HepG2 (cell line): ENCODE data around the gene PNKP. TPM values are rescaled to one million over a fixed set of nuclear protein-coding genes. Genes with fewer than 3 reads are reported as not detected.

Experiments
- ATAC-seq: fragments of 200-7000 bp; cut with Tn5 transposase; 3 replicates; pipeline ENCODE4 v1.9.1; 2020; ENCODE audit warnings: mild to moderate bottlenecking, moderate library complexity
- BruUV-seq: library from RNA; stranded (reverse); fragments of 400-500 nt; replicated peaks from 2 replicates; lab custom pipeline; 2021; lab: Mats Ljungman, UMichigan
- CTCF ChIA-PET: fragments of 300-600 bp; formaldehyde crosslinking; extraction: SDS; loops from one replicate; lab custom pipeline; 2021; ENCODE audit warnings: low total read pairs, inconsistent platforms, low intra/inter-chr PET ratio; lab: Yijun Ruan, JAX
- POLR2A ChIA-PET: fragments of 350-600 bp; sonication (Branson Sonifier 250); formaldehyde crosslinking; loops from one replicate; lab custom pipeline; 2020; ENCODE audit warnings: antibody characterized with exemption, inconsistent platforms; lab: Yijun Ruan, JAX
- DNase-seq: peaks from one replicate; pipeline ENCODE4 v3.0.0-alpha.2; 2015; ENCODE audit warnings: low spot score
- FAIRE-seq: peaks from 3 replicates; lab custom pipeline; 2011; peaks lifted over from hg19 to GRCh38; lab: Jason Lieb, UNC
- H2AFZ ChIP-seq: one replicate; pipeline ENCODE4 v1.6.1; 2011; ENCODE audit warnings: low read length, inconsistent platforms
- H3K27ac ChIP-seq: fragments of 300-600 bp; 3 replicates; pipeline ENCODE4 v1.8.0; 2011; ENCODE audit warnings: mixed run types, mild to moderate bottlenecking, mixed read lengths, low read length, inconsistent platforms; ENCODE audit not compliant: insufficient read depth; ENCODE audit errors: extremely low read length
- H3K27me3 ChIP-seq, 2 experiments: fragments of 200-600 bp in 1 of 2; 2 replicates in 1 of 2; 3 replicates in 1 of 2; pipeline versions ENCODE4 v1.6.0 to v1.8.0; 2011; ENCODE audit warnings: low read length in 2 of 2, mild to moderate bottlenecking in 2 of 2, moderate library complexity in 2 of 2, inconsistent platforms in 1 of 2; ENCODE audit not compliant: insufficient read depth in 2 of 2, control insufficient read depth in 1 of 2
- H3K36me3 ChIP-seq, 2 experiments: fragments of 200-600 bp in 1 of 2; replicated peaks in 1 of 2; 2 replicates in 1 of 2; 3 replicates in 1 of 2; pipeline versions ENCODE4 v1.5.1 to v1.8.0; 2011; ENCODE audit warnings: low read length in 2 of 2, inconsistent platforms in 1 of 2; ENCODE audit not compliant: insufficient read depth in 2 of 2, control insufficient read depth in 1 of 2
- H3K4me1 ChIP-seq: 2 replicates; pipeline ENCODE4 v1.5.1; 2012; ENCODE audit warnings: low read length, inconsistent platforms; ENCODE audit not compliant: insufficient read depth
- H3K4me2 ChIP-seq: 2 replicates; pipeline ENCODE4 v1.6.0; 2011; ENCODE audit warnings: low read depth, low read length, inconsistent platforms
- H3K4me3 ChIP-seq, 3 experiments: fragments of 200-600 bp in 1 of 3; sonication (generic), shearing (Covaris generic) in 1 of 3; replicated peaks in 1 of 3; 2 replicates each; pipeline ENCODE4 v1.5.1; 2011 to 2016; ENCODE audit warnings: low read length in 3 of 3, inconsistent platforms in 2 of 3, low read depth in 2 of 3, mild to moderate bottlenecking in 2 of 3, control low read depth in 1 of 3, mixed read lengths in 1 of 3; ENCODE audit not compliant: insufficient read depth in 1 of 3
- H3K79me2 ChIP-seq: one replicate; pipeline ENCODE4 v1.6.1; 2011; ENCODE audit warnings: low read length, inconsistent platforms; ENCODE audit not compliant: insufficient read depth
- H3K9ac ChIP-seq: 2 replicates; pipeline ENCODE4 v1.6.0; 2011; ENCODE audit warnings: mild to moderate bottlenecking, low read depth, low read length, inconsistent platforms; ENCODE audit not compliant: insufficient read depth
- H3K9me3 ChIP-seq: 2 replicates; pipeline ENCODE4 v1.5.1; 2012; ENCODE audit warnings: mild to moderate bottlenecking, low read length
- H4K20me1 ChIP-seq: 2 replicates; pipeline ENCODE4 v1.6.0; 2011; ENCODE audit warnings: inconsistent platforms, mild to moderate bottlenecking, low read length, moderate library complexity; ENCODE audit not compliant: insufficient read depth
- AGO2 ChIP-seq: fragments of 200-400 bp; formaldehyde crosslinking; optimal IDR thresholded peaks from 2 replicates; pipeline ENCODE3; 2017; ENCODE audit warnings: mild to moderate bottlenecking, low read depth, low read length, moderate library complexity
- ARID5B ChIP-seq: IDR thresholded peaks from 2 replicates; pipeline ENCODE4 v1.4.0; 2020; ENCODE audit warnings: mild to moderate bottlenecking, missing genetic modification reagents
- MATR3 ChIP-seq: sonication (generic); formaldehyde crosslinking; IDR thresholded peaks from 2 replicates; pipeline ENCODE4 v1.4.0; 2020; ENCODE audit warnings: missing genetic modification reagents
- WGBS: methylation state at CpG from one replicate; pipeline ENCODE4 v1.1.6; 2017; ENCODE audit warnings: low lambda C conversion rate; 5-methylcytosine and 5-hydroxymethylcytosine counted together
- in situ Hi-C: cut with HindIII; loops from 2 replicates; pipeline ENCODE4 v1.10.0; 2017; ENCODE audit warnings: low pct_unique_long_range_greater_than_20kb; ENCODE audit not compliant: extremely low pct_ligation_motif_present
- intact Hi-C: fragments of 100-400 bp; cut with micrococcal nuclease; formaldehyde crosslinking; loops from one replicate; pipeline ENCODE4 v1.10.0; 2022; ENCODE audit not compliant: unreplicated experiment
- polyA plus RNA-seq, 8 experiments: library from polyadenylated mRNA; depleted of rRNA in 3 of 8; stranded (reverse) in 7 of 8; unstranded in 1 of 8; fragments of >200 nt; fragmentation: Illumina TruSeq in 4 of 8; extraction: Trizol in 4 of 8; gene quantifications; 2 replicates each; pipeline versions ENCODE4 v1.2.1 to v1.2.3, GENCODE V29; 2011 to 2016; ENCODE audit warnings: low read depth in 4 of 8, missing spikeins in 1 of 8, mixed read lengths in 1 of 8; ENCODE audit not compliant: insufficient read depth in 1 of 8
- total RNA-seq, 5 experiments: library from RNA; depleted of rRNA; stranded (reverse); fragments of >200 nt; fragmentation: Illumina TruSeq; extraction: Trizol; gene quantifications; 2 replicates each; pipeline ENCODE4 v1.2.3, GENCODE V29; 2016; ENCODE audit warnings: low read depth in 1 of 5

PNKP gene
- total and polyA plus RNA-seq, 2 of the 13 experiments (the other 11 are each of a cell fraction or from before 2014, with no cell fraction given), result 12.7 to 27.1 TPM

GRCh38 chr19:49853852-49854377, 13.5 kb downstream of the PNKP start:
- no TSS peak for BruUV-seq
- H3K4me2 ChIP-seq, result peak overlapping the region; percentile 33; the same call in 1 of the 2 replicates
- 87% methylated on average over 7 of the region's 10 CpGs for WGBS
- no peak for FAIRE-seq
- in situ Hi-C loops (no loop called here), intact Hi-C loops (no loop called here)
- H3K9ac ChIP-seq, result peak overlapping the region; percentile 1; the same call in 1 of the 2 replicates
- H3K36me3 ChIP-seq, result peaks cover 33 to 47% of the 10 kb centered on the region in 2 experiments; a peak in 4 of 5 replicates
- H3K9me3 ChIP-seq, result no peaks in the 10 kb centered on the region
- no peaks in the 10 kb centered on the region; a peak in 1 of 5 replicates for H3K27me3 ChIP-seq
- ChIA-PET CTCF (no interaction called here), POLR2A (no interaction called here)
- peaks cover 30% of the 10 kb centered on the region for H3K4me1 ChIP-seq
- no peak overlapping the region for H2AFZ ChIP-seq
- TF ChIP-seq ARID5B (CRISPR knock-in tag) (no peak), MATR3 (no peak), AGO2 (peak; percentile 22)
- TF ChIP-seq, all 625 proteins: peak for 1
- H3K79me2 ChIP-seq, result peaks cover 24% of the 10 kb centered on the region
- H4K20me1 ChIP-seq, result peaks cover 23% of the 10 kb centered on the region
- DNase-seq (no peak), ATAC-seq (no peak)
- H3K27ac ChIP-seq, result no peak overlapping the region
- no peak overlapping the region for H3K4me3 ChIP-seq
